GM12878 (cell line): ENCODE measurements around the gene KLB. TPM values are rescaled to one million over a fixed set of nuclear protein-coding genes. Genes with fewer than 3 reads are reported as not detected.

Experiments
- ATAC-seq: fragments of 200-7000 bp; cut with Tn5 transposase; 3 replicates; pipeline ENCODE4 v1.9.1; 2020; ENCODE audit warnings: mild to moderate bottlenecking, moderate library complexity
- BruUV-seq: library from RNA; stranded (reverse); fragments of 400-500 nt; replicated peaks from 2 replicates; lab custom pipeline; 2021; lab: Mats Ljungman, UMichigan
- CTCF ChIA-PET: fragments of 300-600 bp; sonication (Branson Sonifier 250); formaldehyde crosslinking; extraction: SDS; loops from one replicate; lab custom pipeline; 2021; ENCODE audit warnings: inconsistent platforms; lab: Yijun Ruan, JAX
- POLR2A ChIA-PET: fragments of 350-600 bp; formaldehyde crosslinking; extraction: SDS; loops from one replicate; lab custom pipeline; 2021; ENCODE audit warnings: inconsistent platforms; lab: Charles Lee
- RAD21 ChIA-PET: fragments of 300-600 bp; sonication (Branson Sonifier 250); formaldehyde crosslinking; loops from one replicate; lab custom pipeline; 2023; ENCODE audit warnings: antibody characterized with exemption; ENCODE audit not compliant: unreplicated experiment; lab: Charles Lee
- SMC1A ChIA-PET: fragments of 300-600 bp; sonication (Branson Sonifier 250); formaldehyde crosslinking; loops from one replicate; lab custom pipeline; 2023; ENCODE audit not compliant: unreplicated experiment, uncharacterized antibody; lab: Charles Lee
- DNase-seq: peaks from one replicate; pipeline ENCODE4 v3.0.0-alpha.2; 2011; ENCODE audit warnings: low read depth, low spot score
- FAIRE-seq: peaks from 3 replicates; lab custom pipeline; 2011; peaks lifted over from hg19 to GRCh38; lab: Jason Lieb, UNC
- H2AFZ ChIP-seq: 2 replicates; pipeline ENCODE4 v1.6.0; 2011; ENCODE audit warnings: low read depth, low read length, control low read depth; ENCODE audit not compliant: control insufficient read depth
- H3K27ac ChIP-seq: 2 replicates; pipeline ENCODE4 v1.5.1; 2011; ENCODE audit warnings: control low read depth; ENCODE audit not compliant: control insufficient read depth, insufficient read depth
- H3K27me3 ChIP-seq, 2 experiments: replicated peaks in 1 of 2; 2 replicates each; pipeline versions ENCODE4 v1.6.0 to v1.6.1; 2011; ENCODE audit warnings: low read length in 1 of 2; ENCODE audit not compliant: control insufficient read depth in 2 of 2, insufficient read depth in 2 of 2
- H3K36me3 ChIP-seq, 2 experiments: 2 replicates each; pipeline ENCODE4 v1.5.1; 2011; ENCODE audit warnings: low read length in 1 of 2; ENCODE audit not compliant: control insufficient read depth in 2 of 2, insufficient read depth in 2 of 2
- H3K4me1 ChIP-seq: 2 replicates; pipeline ENCODE4 v1.6.1; 2011; ENCODE audit warnings: mild to moderate bottlenecking, low read length, moderate library complexity, mixed read lengths; ENCODE audit not compliant: control insufficient read depth, insufficient read depth
- H3K4me2 ChIP-seq: 2 replicates; pipeline ENCODE4 v1.6.0; 2011; ENCODE audit warnings: control low read depth; ENCODE audit not compliant: control insufficient read depth, insufficient read depth
- H3K4me3 ChIP-seq: fragments of 200-600 bp; sonication (generic); 2 replicates; pipeline ENCODE4 v1.5.1; 2016
- H3K79me2 ChIP-seq: 2 replicates; pipeline ENCODE4 v1.6.0; 2011; ENCODE audit warnings: low read length; ENCODE audit not compliant: control insufficient read depth, insufficient read depth
- H3K9ac ChIP-seq: 2 replicates; pipeline ENCODE4 v1.8.0; 2011; ENCODE audit warnings: low read length, control low read depth, mixed read lengths; ENCODE audit not compliant: control insufficient read depth, insufficient read depth
- H3K9me3 ChIP-seq: replicated peaks from 3 replicates; pipeline ENCODE4 v1.5.1; 2011; ENCODE audit warnings: mild to moderate bottlenecking, low read length; ENCODE audit not compliant: control insufficient read depth, insufficient read depth
- H4K20me1 ChIP-seq: 2 replicates; pipeline ENCODE4 v1.6.0; 2011; ENCODE audit not compliant: control insufficient read depth, insufficient read depth
- CHD2 ChIP-seq: IDR thresholded peaks from 2 replicates; pipeline ENCODE4 v1.6.1; 2011; ENCODE audit warnings: low read depth, low read length, improper control_type of control experiment, borderline replicate concordance
- CREB1 ChIP-seq: IDR thresholded peaks from 2 replicates; pipeline ENCODE4 v1.6.1; 2012; ENCODE audit warnings: low read depth, mild to moderate bottlenecking, inconsistent platforms
- KAT2A ChIP-seq: conservative IDR thresholded peaks from 2 replicates; pipeline ENCODE4 v1.6.1; 2011; ENCODE audit warnings: low read depth, low read length; ENCODE audit not compliant: control insufficient read depth
- MTA2 ChIP-seq: fragments of 450-650 bp; IDR thresholded peaks from 2 replicates; pipeline ENCODE4 v1.6.1; 2016; ENCODE audit warnings: low read depth, mild to moderate bottlenecking, moderate library complexity
- SREBF2 ChIP-seq: IDR thresholded peaks from 2 replicates; pipeline ENCODE4 v1.6.1; 2012; ENCODE audit warnings: mild to moderate bottlenecking, low read length
- TARDBP ChIP-seq: IDR thresholded peaks from 2 replicates; pipeline ENCODE4 v1.6.1; 2016; ENCODE audit warnings: borderline replicate concordance
- in situ Hi-C: fragments of 300-500 bp; cut with MboI; formaldehyde crosslinking; loops from 9 replicates; pipeline ENCODE4 v1.14.3; 2018; ENCODE audit warnings: mixed read lengths
- intact Hi-C: fragments of 100-400 bp; cut with micrococcal nuclease; formaldehyde crosslinking; loops from one replicate; pipeline ENCODE4 v1.14.2; 2022; ENCODE audit not compliant: unreplicated experiment
- microRNA-seq: library from miRNA; unstranded; fragments of <30 nt; microRNA quantifications from one replicate; pipeline ENCODE4, GENCODE V29; 2018
- polyA plus RNA-seq, 11 experiments: library from polyadenylated mRNA; depleted of rRNA in 4 of 11; unstranded in 6 of 11; stranded (reverse) in 5 of 11; fragments of >200 nt; fragmentation: Nextera tagmentation in 4 of 11; fragmentation: Illumina TruSeq in 1 of 11; extraction: Ambion mirVana in 4 of 11; extraction: Trizol in 1 of 11; gene quantifications; 1 replicate in 1 of 11; 2 replicates in 10 of 11; pipeline versions ENCODE4 v1.2.1 to v1.2.3, GENCODE V29; 2011 to 2016; ENCODE audit warnings: inconsistent platforms in 2 of 11, missing spikeins in 2 of 11, low read depth in 1 of 11
- small RNA-seq: library from RNA; depleted of rRNA; stranded (forward); fragments of <200 nt; gene quantifications from one replicate; pipeline ENCODE3, GENCODE V24; 2014
- total RNA-seq, 4 experiments: library from RNA; depleted of rRNA in 3 of 4; stranded (reverse); fragments of >200 nt in 3 of 4; fragmentation: Illumina TruSeq in 1 of 4; extraction: Trizol in 1 of 4; gene quantifications; 2 replicates each; pipeline versions ENCODE4 v1.2.1 to v1.2.3, GENCODE V29; 2013 to 2021

Gene KLB
- total and polyA plus RNA-seq, 10 of the 15 experiments (the other 5 are each of a cell fraction or from before 2014, with no cell fraction given) = under 0.01 to 0.13 (median 0.04) TPM; not detected in 1

DNA sequence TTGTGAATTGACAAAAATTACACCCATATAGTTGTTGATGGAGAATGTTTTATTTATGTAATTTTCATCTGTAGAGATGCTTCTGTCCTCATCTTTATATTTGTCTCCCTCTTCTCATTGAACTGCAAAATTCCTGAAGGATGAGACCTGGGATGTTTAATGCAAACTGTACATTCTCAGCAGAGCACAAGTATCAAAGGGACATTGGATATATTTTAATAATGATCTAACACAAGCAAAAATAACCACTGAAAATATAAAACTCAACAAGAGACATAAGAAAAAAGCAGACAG, 91.9 kb downstream of the KLB start:
- Histone ChIP-seq H2AFZ (no peak overlapping the region), H3K27ac (no peak overlapping the region), H3K36me3 (peaks cover 0 to 2% of the 10 kb centered on the region in 2 experiments; a peak in 2 of 4 replicates), H3K79me2 (no peaks in the 10 kb centered on the region), H3K9ac (no peak overlapping the region), H3K27me3 (no peaks in the 10 kb centered on the region), H3K4me3 (no peak overlapping the region), H4K20me1 (no peaks in the 10 kb centered on the region), H3K9me3 (no peaks in the 10 kb centered on the region)
- DNase-seq (no peak), FAIRE-seq (no peak)
- CTCF ChIA-PET = interaction anchor here (0.6 kb wide), 1 partner anchor 590 kb away, joined by 3 read pairs; no protein-coding TSS in a partner anchor
- intact Hi-C loops = no loop called here
- in situ Hi-C loops = no loop called here
- RAD21 ChIA-PET = interaction anchor here (0.9 kb wide), 1 partner anchor 474 kb away, joined by 3 read pairs; no protein-coding TSS in a partner anchor
- SMC1A ChIA-PET = interaction anchor here (1.4 kb wide), 1 partner anchor 11 kb away, joined by 5 read pairs; no protein-coding TSS in a partner anchor
- no peak for TF ChIP-seq CHD2
- TF ChIP-seq KAT2A = no peak
- TF ChIP-seq TARDBP = no peak
- TF ChIP-seq CREB1 = no peak
- TF ChIP-seq MTA2 = no peak
- no peak for TF ChIP-seq SREBF2
- TF ChIP-seq, all 136 proteins: peak for 0
- BruUV-seq = no TSS peak
- Histone ChIP-seq H3K4me2 (no peak overlapping the region), H3K4me1 (no peaks in the 10 kb centered on the region)
- no peak for ATAC-seq
- POLR2A ChIA-PET = no interaction called here

Small RNA genes within 50 kb of the gene (microRNA-seq; reads per million reads assigned to microRNA genes)
- gene MIR5591 = not detected

Small RNA genes within 50 kb of the gene (small RNA-seq; reads per million reads assigned to genes)
- gene MIR5591 (not detected), gene RF00019 (not detected), gene RNU6-887P (not detected)

Other genes with a start within 250 kb of the KLB start
- 6.1 and 6.3 TPM in 2 replicates for gene WDR19, start 224.4 kb upstream of the KLB start, total RNA-seq (2014; rRNA removed)
- 5.9 and 6.2 TPM in 2 replicates for gene WDR19, start 224.4 kb upstream of the KLB start, total RNA-seq (2014; rRNA removed; fragmentation: Illumina TruSeq; extraction: Trizol)
- 7.9 and 8.5 TPM in 2 replicates for gene WDR19, start 224.4 kb upstream of the KLB start, total RNA-seq (2021)
- gene WDR19, start 224.4 kb upstream of the KLB start, polyA plus RNA-seq (2011; rRNA removed) = 15.4 and 21.8 TPM in 2 replicates
- 8.6 and 10.3 TPM in 2 replicates for gene WDR19, start 224.4 kb upstream of the KLB start, polyA plus RNA-seq (2014; fragmentation: Illumina TruSeq; extraction: Trizol)
- gene WDR19, start 224.4 kb upstream of the KLB start, polyA plus RNA-seq (2014; fragmentation: Nextera tagmentation; extraction: Ambion mirVana) = 1 to 10 TPM; 3.5 to 6.7 TPM
- gene WDR19, start 224.4 kb upstream of the KLB start, polyA plus RNA-seq (2014; rRNA removed) = 8.1 and 10.8 TPM in 2 replicates
- 1 to 10 TPM; 6.9 to 7.7 TPM for gene WDR19, start 224.4 kb upstream of the KLB start, polyA plus RNA-seq (2016; fragmentation: Nextera tagmentation; extraction: Ambion mirVana)
- 44.0 and 44.2 TPM in 2 replicates for gene RFC1, start 40.6 kb upstream of the KLB start, total RNA-seq (2014; rRNA removed)
- gene RFC1, start 40.6 kb upstream of the KLB start, total RNA-seq (2014; rRNA removed; fragmentation: Illumina TruSeq; extraction: Trizol) = 66.9 and 68.1 TPM in 2 replicates
- gene RFC1, start 40.6 kb upstream of the KLB start, total RNA-seq (2021) = 40.5 and 41.1 TPM in 2 replicates
- 26.8 and 32.5 TPM in 2 replicates for gene RFC1, start 40.6 kb upstream of the KLB start, polyA plus RNA-seq (2011; rRNA removed)
- gene RFC1, start 40.6 kb upstream of the KLB start, polyA plus RNA-seq (2014; fragmentation: Illumina TruSeq; extraction: Trizol) = 67.8 and 78.8 TPM in 2 replicates
- 10 to 100 TPM; 24.1 to 30.0 TPM for gene RFC1, start 40.6 kb upstream of the KLB start, polyA plus RNA-seq (2014; fragmentation: Nextera tagmentation; extraction: Ambion mirVana)
- gene RFC1, start 40.6 kb upstream of the KLB start, polyA plus RNA-seq (2014; rRNA removed) = 17.6 and 22.5 TPM in 2 replicates
- gene RFC1, start 40.6 kb upstream of the KLB start, polyA plus RNA-seq (2016; fragmentation: Nextera tagmentation; extraction: Ambion mirVana) = 10 to 100 TPM; 39.5 to 41.2 TPM
- gene RPL9, start 52.0 kb downstream of the KLB start, total RNA-seq (2014; rRNA removed) = 2,792 and 4,340 TPM in 2 replicates
- 3,546 and 3,577 TPM in 2 replicates for gene RPL9, start 52.0 kb downstream of the KLB start, total RNA-seq (2014; rRNA removed; fragmentation: Illumina TruSeq; extraction: Trizol)
- gene RPL9, start 52.0 kb downstream of the KLB start, total RNA-seq (2021) = 1,956 and 2,067 TPM in 2 replicates
- gene RPL9, start 52.0 kb downstream of the KLB start, polyA plus RNA-seq (2011; rRNA removed) = 1,676 and 2,498 TPM in 2 replicates
- gene RPL9, start 52.0 kb downstream of the KLB start, polyA plus RNA-seq (2014; fragmentation: Illumina TruSeq; extraction: Trizol) = 3,027 and 3,582 TPM in 2 replicates
- gene RPL9, start 52.0 kb downstream of the KLB start, polyA plus RNA-seq (2014; fragmentation: Nextera tagmentation; extraction: Ambion mirVana) = 1,000 to 10,000 TPM; 3,033 to 4,444 TPM
- gene RPL9, start 52.0 kb downstream of the KLB start, polyA plus RNA-seq (2014; rRNA removed) = 4,252 and 4,767 TPM in 2 replicates
- gene RPL9, start 52.0 kb downstream of the KLB start, polyA plus RNA-seq (2016; fragmentation: Nextera tagmentation; extraction: Ambion mirVana) = 1,000 to 10,000 TPM; 1,006 to 1,061 TPM
- gene LIAS, start 52.1 kb downstream of the KLB start, total RNA-seq (2014; rRNA removed) = 19.0 and 21.8 TPM in 2 replicates
- gene LIAS, start 52.1 kb downstream of the KLB start, total RNA-seq (2014; rRNA removed; fragmentation: Illumina TruSeq; extraction: Trizol) = 28.3 and 28.6 TPM in 2 replicates
- gene LIAS, start 52.1 kb downstream of the KLB start, total RNA-seq (2021) = 14.1 and 17.9 TPM in 2 replicates
- gene LIAS, start 52.1 kb downstream of the KLB start, polyA plus RNA-seq (2011; rRNA removed) = 27.2 and 38.4 TPM in 2 replicates
- gene LIAS, start 52.1 kb downstream of the KLB start, polyA plus RNA-seq (2014; fragmentation: Illumina TruSeq; extraction: Trizol) = 32.3 and 40.4 TPM in 2 replicates
- 10 to 100 TPM; 19.9 to 22.1 TPM for gene LIAS, start 52.1 kb downstream of the KLB start, polyA plus RNA-seq (2014; fragmentation: Nextera tagmentation; extraction: Ambion mirVana)
- 20.8 and 25.7 TPM in 2 replicates for gene LIAS, start 52.1 kb downstream of the KLB start, polyA plus RNA-seq (2014; rRNA removed)
- gene LIAS, start 52.1 kb downstream of the KLB start, polyA plus RNA-seq (2016; fragmentation: Nextera tagmentation; extraction: Ambion mirVana) = 10 to 100 TPM; 27.9 to 30.6 TPM
- 19.7 and 22.6 TPM in 2 replicates for gene UGDH, start 120.5 kb downstream of the KLB start, total RNA-seq (2014; rRNA removed)
- 17.4 and 22.0 TPM in 2 replicates for gene UGDH, start 120.5 kb downstream of the KLB start, total RNA-seq (2014; rRNA removed; fragmentation: Illumina TruSeq; extraction: Trizol)
- gene UGDH, start 120.5 kb downstream of the KLB start, total RNA-seq (2021) = 32.9 and 33.1 TPM in 2 replicates
- 28.4 and 47.1 TPM in 2 replicates for gene UGDH, start 120.5 kb downstream of the KLB start, polyA plus RNA-seq (2011; rRNA removed)
- 28.7 and 45.0 TPM in 2 replicates for gene UGDH, start 120.5 kb downstream of the KLB start, polyA plus RNA-seq (2014; fragmentation: Illumina TruSeq; extraction: Trizol)
- 10 to 100 TPM; 11.1 to 11.3 TPM for gene UGDH, start 120.5 kb downstream of the KLB start, polyA plus RNA-seq (2014; fragmentation: Nextera tagmentation; extraction: Ambion mirVana)
- gene UGDH, start 120.5 kb downstream of the KLB start, polyA plus RNA-seq (2014; rRNA removed) = 23.2 and 25.1 TPM in 2 replicates
- 10 to 100 TPM; 56.0 to 60.3 TPM for gene UGDH, start 120.5 kb downstream of the KLB start, polyA plus RNA-seq (2016; fragmentation: Nextera tagmentation; extraction: Ambion mirVana)
- gene SMIM14, start 231.9 kb downstream of the KLB start, total RNA-seq (2014; rRNA removed) = 125 and 226 TPM in 2 replicates
- 184 and 186 TPM in 2 replicates for gene SMIM14, start 231.9 kb downstream of the KLB start, total RNA-seq (2014; rRNA removed; fragmentation: Illumina TruSeq; extraction: Trizol)
- gene SMIM14, start 231.9 kb downstream of the KLB start, total RNA-seq (2021) = 182 and 190 TPM in 2 replicates
- gene SMIM14, start 231.9 kb downstream of the KLB start, polyA plus RNA-seq (2011; rRNA removed) = 475 and 622 TPM in 2 replicates
- gene SMIM14, start 231.9 kb downstream of the KLB start, polyA plus RNA-seq (2014; fragmentation: Illumina TruSeq; extraction: Trizol) = 208 and 257 TPM in 2 replicates
- gene SMIM14, start 231.9 kb downstream of the KLB start, polyA plus RNA-seq (2014; fragmentation: Nextera tagmentation; extraction: Ambion mirVana) = 100 to 1,000 TPM; 585 to 671 TPM
- 92.3 and 161 TPM in 2 replicates for gene SMIM14, start 231.9 kb downstream of the KLB start, polyA plus RNA-seq (2014; rRNA removed)
- 100 to 1,000 TPM; 144 to 173 TPM for gene SMIM14, start 231.9 kb downstream of the KLB start, polyA plus RNA-seq (2016; fragmentation: Nextera tagmentation; extraction: Ambion mirVana)